ENCODE results near the gene GANC.

GRCh38 chr15:42285034-42285433 lies 12.0 kb downstream of the GANC start:
- TF ChIP-seq CREM (IDR thresholded peaks at IDR 0.05; ENCODE audit: low read depth) = no peak
- TF ChIP-seq, protein P1, sequence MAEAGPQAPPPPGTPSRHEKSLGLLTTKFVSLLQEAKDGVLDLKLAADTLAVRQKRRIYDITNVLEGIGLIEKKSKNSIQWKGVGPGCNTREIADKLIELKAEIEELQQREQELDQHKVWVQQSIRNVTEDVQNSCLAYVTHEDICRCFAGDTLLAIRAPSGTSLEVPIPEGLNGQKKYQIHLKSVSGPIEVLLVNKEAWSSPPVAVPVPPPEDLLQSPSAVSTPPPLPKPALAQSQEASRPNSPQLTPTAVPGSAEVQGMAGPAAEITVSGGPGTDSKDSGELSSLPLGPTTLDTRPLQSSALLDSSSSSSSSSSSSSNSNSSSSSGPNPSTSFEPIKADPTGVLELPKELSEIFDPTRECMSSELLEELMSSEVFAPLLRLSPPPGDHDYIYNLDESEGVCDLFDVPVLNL (CRISPR knock-in tag; IDR thresholded peaks at IDR 0.05; ENCODE audit: low read depth) = no peak
- no peak for TF ChIP-seq HNRNPK (IDR thresholded peaks at IDR 0.05; ENCODE audit: low read depth, low read length, poor library complexity, severe bottlenecking)
